Measurements from ENCODE around the gene CTNNA1. TPM values are rescaled to one million over a fixed set of nuclear protein-coding genes. Genes with fewer than 3 reads are reported as not detected.

Gene CTNNA1
- polyA plus RNA-seq, 1 of the 3 experiments (the other 2 are of a cell fraction), result 130 TPM

- TF ChIP-seq MEF2A (IDR thresholded peaks at IDR 0.05; ENCODE audit: borderline replicate concordance, low read depth), result no peak
- TF ChIP-seq TEAD4 (IDR thresholded peaks at IDR 0.05; ENCODE audit: borderline replicate concordance, insufficient read depth), result no peak
- TF ChIP-seq SIN3A (IDR thresholded peaks at IDR 0.05; ENCODE audit: borderline replicate concordance, low read depth, low read length), result no peak
- no peak for TF ChIP-seq ELF1 (IDR thresholded peaks at IDR 0.05)
These were observed 30.6 kb upstream of the CTNNA1 start (continued) for GRCh38 chr5:138722544-138723177.

- Histone ChIP-seq H3K27me3 (ENCODE audit: insufficient read depth) (0 out of 2 replicates have a peak, but pooled peaks cover 8% of the 10 kb centered on the region), H3K79me2 (ENCODE audit: insufficient read depth) (no peaks in the 10 kb centered on the region), H3K9me2 (no peaks in the 10 kb centered on the region), H4K20me1 (ENCODE audit: insufficient read depth) (no peaks in the 10 kb centered on the region), H2AFZ (ENCODE audit: low read depth) (no peak overlapping the region), H3K9me3 (no peaks in the 10 kb centered on the region), H3K36me3 (replicated peaks in 1 of 2; ENCODE audit: control insufficient read depth in 1 of 2, insufficient read depth in 2 of 2, low read length in 1 of 2) (no peaks in the 10 kb centered on the region), H3K27ac (ENCODE audit: low read depth in 2 of 2, low read length in 1 of 2) (no peak overlapping the region), H3F3A (replicated peaks; ENCODE audit: insufficient read depth) (no peaks in the 10 kb centered on the region), H3K4me3 (ENCODE audit: low read depth in 2 of 2, low read length in 1 of 2) (no peak overlapping the region), H3K9ac (no peak overlapping the region), H3K4me1 (ENCODE audit: control insufficient read depth in 1 of 2, insufficient read depth in 2 of 2, low read depth in 1 of 2, low read length in 1 of 2) (peaks cover 0 to 19% of the 10 kb centered on the region in 2 experiments; a peak in 1 of 4 replicates), H3K4me2 (no peak overlapping the region)
- TF ChIP-seq SMC3 (IDR thresholded peaks at IDR 0.05; ENCODE audit: low read depth, low read length) (no peak), MXI1 (IDR thresholded peaks at IDR 0.05; ENCODE audit: low read depth, low read length) (0 out of 2 replicates have a peak, but pooled peaks have one; percentile 6)
- ChIA-PET POLR2A (interaction anchor here (1.2 kb wide), 1 partner anchor 27 kb away, joined by 3 read pairs; no protein-coding TSS in a partner anchor), CTCF (interaction anchor here (0.7 to 1.3 kb wide), 5 partner anchors 20 to 145 kb away, joined by 3 to 4 read pairs (median 3); no protein-coding TSS in a partner anchor)
- WGBS (ENCODE audit: low lambda C conversion rate), result 91% methylated on average over 4 of the region's 5 CpGs
- DNase-seq, result no peak
These were observed 28.6 kb upstream of the CTNNA1 start for GRCh38 chr5:138724470-138725146.

DNA sequence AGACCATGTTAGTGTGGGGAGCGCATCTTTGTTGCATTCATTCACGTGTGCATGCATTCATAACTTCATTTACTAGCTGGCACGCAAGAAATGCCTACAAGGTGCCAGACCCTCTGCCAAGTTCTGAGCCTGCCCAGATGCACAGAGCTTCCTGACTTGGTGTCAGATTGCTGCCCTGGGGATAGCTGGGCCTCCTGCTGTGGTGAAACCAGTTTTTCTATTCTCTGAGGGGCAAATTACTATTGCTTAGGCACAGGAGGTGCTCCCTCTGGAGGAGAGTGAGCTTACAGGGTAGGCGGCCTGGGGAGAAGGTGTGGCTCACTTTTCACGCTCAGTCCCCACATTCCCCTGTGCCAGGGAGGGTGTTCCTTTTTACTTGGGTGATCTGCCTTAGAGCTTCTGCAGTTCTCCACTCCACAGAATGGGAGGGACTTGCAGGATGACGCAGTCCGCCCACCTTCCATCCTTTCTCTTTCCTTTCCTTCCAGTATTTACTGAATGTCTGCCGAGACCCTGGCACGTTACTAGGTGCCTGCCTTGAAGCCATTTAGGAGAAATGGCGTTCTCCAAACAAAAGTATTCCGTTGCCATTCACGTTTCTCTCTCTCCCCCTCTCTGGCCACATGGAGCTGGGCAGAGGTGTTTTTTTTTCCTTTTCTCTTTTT, 27.9 kb upstream of the CTNNA1 start:
- H3K27ac ChIP-seq (ENCODE audit: low read depth in 2 of 2, low read length in 1 of 2), result no peak overlapping the region
- TF ChIP-seq RAD21 (IDR thresholded peaks at IDR 0.05; ENCODE audit: low read length) (peak; percentile 16), EP300 (IDR thresholded peaks at IDR 0.05; ENCODE audit: borderline replicate concordance in 1 of 2, low read depth in 1 of 2, low read length in 1 of 2) (peak in 1 of 2 experiments; percentile 40; a peak in 1 of 4 replicates), NFIC (IDR thresholded peaks at IDR 0.05; ENCODE audit: borderline replicate concordance) (peak; percentile 21; the same call in 1 of the 2 replicates), PBX3 (IDR thresholded peaks at IDR 0.05) (peak; percentile 44), RFX5 (IDR thresholded peaks at IDR 0.05; ENCODE audit: low read length) (no peak), USF1 (IDR thresholded peaks at IDR 0.05; ENCODE audit: borderline replicate concordance, low read depth) (no peak), YY1 (IDR thresholded peaks at IDR 0.05; ENCODE audit: low read depth) (no peak), TCF12 (IDR thresholded peaks at IDR 0.05) (peak; percentile 70), CTCF (IDR thresholded peaks at IDR 0.05) (peak; percentile 29; the same call in 1 of the 2 replicates), SMC3 (IDR thresholded peaks at IDR 0.05; ENCODE audit: low read depth, low read length) (peak; percentile 39)
- ChIA-PET POLR2A (interaction anchor here (1.2 to 1.3 kb wide), 2 partner anchors 10 to 28 kb away, joined by 3 read pairs; no protein-coding TSS in a partner anchor), CTCF (interaction anchor here (0.7 to 1.3 kb wide), 6 partner anchors 20 to 224 kb away, joined by 3 to 4 read pairs (median 3); no protein-coding TSS in a partner anchor)
- H3K9me3 ChIP-seq, result no peaks in the 10 kb centered on the region
- no peaks in the 10 kb centered on the region for H3F3A ChIP-seq (replicated peaks; ENCODE audit: insufficient read depth)
- H3K4me3 ChIP-seq (ENCODE audit: low read depth in 2 of 2, low read length in 1 of 2), result no peak overlapping the region
- H3K9me2 ChIP-seq, result no peaks in the 10 kb centered on the region
- H3K36me3 ChIP-seq (replicated peaks in 1 of 2; ENCODE audit: control insufficient read depth in 1 of 2, insufficient read depth in 2 of 2, low read length in 1 of 2), result no peaks in the 10 kb centered on the region
- WGBS (ENCODE audit: low lambda C conversion rate), result 84% methylated on average over 9 of the region's 12 CpGs
- peaks cover 0 to 19% of the 10 kb centered on the region in 2 experiments; a peak in 1 of 4 replicates for H3K4me1 ChIP-seq (ENCODE audit: control insufficient read depth in 1 of 2, insufficient read depth in 2 of 2, low read depth in 1 of 2, low read length in 1 of 2)
- no peak overlapping the region for H2AFZ ChIP-seq (ENCODE audit: low read depth)
- 0 out of 2 replicates have a peak, but pooled peaks cover 8% of the 10 kb centered on the region for H3K27me3 ChIP-seq (ENCODE audit: insufficient read depth)
- peak; percentile 43 for DNase-seq
- no peak overlapping the region for H3K4me2 ChIP-seq
- no peaks in the 10 kb centered on the region for H3K79me2 ChIP-seq (ENCODE audit: insufficient read depth)
- no peak overlapping the region for H3K9ac ChIP-seq
- H4K20me1 ChIP-seq (ENCODE audit: insufficient read depth), result no peaks in the 10 kb centered on the region

Measured in SK-N-SH (cell line).